HEK293 (cell line): ENCODE data around the gene CDKN2A.
A peak's percentile ranks its signal among the peaks of the same experiment; 100 is the strongest.

Experiments used
- CTCF ChIA-PET: fragments of 350-600 bp; formaldehyde crosslinking; extraction: SDS; loops from one replicate; lab custom pipeline; 2021; ENCODE audit warnings: antibody characterized with exemption; lab: Yijun Ruan, JAX
- POLR2A ChIA-PET: fragments of 300-600 bp; formaldehyde crosslinking; extraction: SDS; loops from one replicate; lab custom pipeline; 2020; ENCODE audit warnings: antibody characterized with exemption, inconsistent platforms; lab: Yijun Ruan, JAX
- H3K27ac ChIP-seq: fragments of 200-500 bp; sonication (Bioruptor generic); 2 replicates; pipeline ENCODE4 v1.5.1; 2014; ENCODE audit warnings: low read depth, low read length, control low read depth, inconsistent platforms; ENCODE audit errors: extremely low read depth
- H3K36me3 ChIP-seq, 2 experiments: fragments of 200-500 bp in 1 of 2; sonication (Bioruptor generic) in 1 of 2; 1 replicate in 1 of 2; 2 replicates in 1 of 2; pipeline ENCODE4 v1.5.1; 2014 to 2017; ENCODE audit warnings: inconsistent platforms in 2 of 2, low read length in 2 of 2; ENCODE audit not compliant: control insufficient read depth in 2 of 2, insufficient read depth in 1 of 2
- H3K4me1 ChIP-seq: fragments of 200-500 bp; sonication (Bioruptor generic); 2 replicates; pipeline ENCODE4 v1.5.1; 2014; ENCODE audit warnings: mild to moderate bottlenecking, low read length, inconsistent platforms; ENCODE audit not compliant: control insufficient read depth, insufficient read depth
- H3K4me3 ChIP-seq: 2 replicates; pipeline ENCODE4 v1.5.1; 2011; ENCODE audit warnings: low read depth, mild to moderate bottlenecking, control low read depth, low read length, moderate library complexity
- H3K9me3 ChIP-seq: fragments of 200-500 bp; sonication (Bioruptor generic); 2 replicates; pipeline ENCODE4 v1.5.1; 2014; ENCODE audit warnings: low read depth, low read length, inconsistent platforms; ENCODE audit not compliant: control insufficient read depth, insufficient read depth
- AEBP2 ChIP-seq: fragments of 450-650 bp; formaldehyde crosslinking; IDR thresholded peaks from 2 replicates; pipeline ENCODE4 v1.5.1; 2016; ENCODE audit warnings: missing biosample characterization, missing genetic modification characterization, borderline replicate concordance
- GLI4 ChIP-seq: fragments of 450-650 bp; formaldehyde crosslinking; IDR thresholded peaks from 2 replicates; pipeline ENCODE4 v1.5.1; 2016; ENCODE audit warnings: missing biosample characterization, missing genetic modification characterization
- GLIS1 ChIP-seq: fragments of 450-650 bp; formaldehyde crosslinking; IDR thresholded peaks from 2 replicates; pipeline ENCODE4 v1.5.1; 2016; ENCODE audit warnings: missing biosample characterization, missing genetic modification characterization
- KLF8 ChIP-seq: fragments of 450-650 bp; formaldehyde crosslinking; IDR thresholded peaks from 2 replicates; pipeline ENCODE4 v1.5.1; 2016; ENCODE audit warnings: missing biosample characterization, missing genetic modification characterization
- PRDM1 ChIP-seq: fragments of 450-650 bp; formaldehyde crosslinking; IDR thresholded peaks from 2 replicates; pipeline ENCODE4; 2016; ENCODE audit warnings: missing biosample characterization, missing genetic modification characterization
- PRDM6 ChIP-seq: fragments of 450-650 bp; formaldehyde crosslinking; IDR thresholded peaks from 2 replicates; pipeline ENCODE4 v1.5.1; 2017; ENCODE audit warnings: missing biosample characterization, missing genetic modification characterization
- SETDB1 ChIP-seq: IDR thresholded peaks from one replicate; pipeline ENCODE4 v1.6.1; 2017; ENCODE audit warnings: mild to moderate bottlenecking, low read length, moderate library complexity, mixed read lengths; ENCODE audit not compliant: insufficient read length
- TRIM28 ChIP-seq: IDR thresholded peaks from 2 replicates; pipeline ENCODE4 v1.6.1; 2011; ENCODE audit warnings: low read length, control low read depth, borderline replicate concordance
- WT1 ChIP-seq: fragments of 450-650 bp; formaldehyde crosslinking; IDR thresholded peaks from 2 replicates; pipeline ENCODE4 v1.5.1; 2016; ENCODE audit warnings: missing biosample characterization, missing genetic modification characterization
- ZBTB10 ChIP-seq: fragments of 450-650 bp; formaldehyde crosslinking; IDR thresholded peaks from 2 replicates; pipeline ENCODE4 v1.5.1; 2016; ENCODE audit warnings: missing biosample characterization, missing genetic modification characterization
- ZFHX2 ChIP-seq: fragments of 450-650 bp; formaldehyde crosslinking; conservative IDR thresholded peaks from 2 replicates; pipeline ENCODE4 v1.5.1; 2016; ENCODE audit warnings: missing biosample characterization, missing genetic modification characterization
- ZNF148 ChIP-seq: fragments of 450-650 bp; formaldehyde crosslinking; IDR thresholded peaks from 2 replicates; pipeline ENCODE4 v1.5.0; 2017; ENCODE audit warnings: missing biosample characterization, missing genetic modification characterization, borderline replicate concordance
- ZNF16 ChIP-seq: fragments of 450-650 bp; formaldehyde crosslinking; IDR thresholded peaks from 2 replicates; pipeline ENCODE4 v1.5.1; 2016; ENCODE audit warnings: low read depth, missing biosample characterization, missing genetic modification characterization
- ZNF175 ChIP-seq: fragments of 450-650 bp; formaldehyde crosslinking; IDR thresholded peaks from 2 replicates; pipeline ENCODE4 v1.5.1; 2016; ENCODE audit warnings: missing biosample characterization, missing genetic modification characterization
- ZNF223 ChIP-seq: fragments of 450-650 bp; formaldehyde crosslinking; IDR thresholded peaks from 2 replicates; pipeline ENCODE4 v1.5.1; 2016; ENCODE audit warnings: missing biosample characterization, missing genetic modification characterization
- ZNF266 ChIP-seq: fragments of 450-650 bp; formaldehyde crosslinking; IDR thresholded peaks from 2 replicates; pipeline ENCODE4 v1.5.1; 2016; ENCODE audit warnings: missing biosample characterization, missing genetic modification characterization, low read depth
- ZNF274 ChIP-seq, 2 experiments: fragments of 200-500 bp in 1 of 2; fragments of 450-650 bp in 1 of 2; sonication (Bioruptor generic) in 1 of 2; formaldehyde crosslinking in 1 of 2; IDR thresholded peaks; 2 replicates each; pipeline versions ENCODE4 v1.5.1 to v1.6.1; 2014 to 2016; ENCODE audit warnings: borderline replicate concordance in 1 of 2, inconsistent platforms in 1 of 2, low read length in 1 of 2, missing biosample characterization in 1 of 2, missing genetic modification characterization in 1 of 2
- ZNF530 ChIP-seq: fragments of 450-650 bp; formaldehyde crosslinking; IDR thresholded peaks from 2 replicates; pipeline ENCODE4 v1.5.1; 2016; ENCODE audit warnings: low read depth, missing biosample characterization, missing genetic modification characterization
- ZNF600 ChIP-seq: fragments of 450-650 bp; formaldehyde crosslinking; IDR thresholded peaks from 2 replicates; pipeline ENCODE4 v1.5.1; 2016; ENCODE audit warnings: missing biosample characterization, missing genetic modification characterization
- ZNF670 ChIP-seq: fragments of 450-650 bp; formaldehyde crosslinking; IDR thresholded peaks from 2 replicates; pipeline ENCODE4 v1.5.1; 2016; ENCODE audit warnings: missing biosample characterization, missing genetic modification characterization, low read depth
- ZNF792 ChIP-seq: fragments of 450-650 bp; formaldehyde crosslinking; IDR thresholded peaks from 2 replicates; pipeline ENCODE4 v1.5.1; 2016; ENCODE audit warnings: missing biosample characterization, missing genetic modification characterization
- ZNF843 ChIP-seq: fragments of 450-650 bp; formaldehyde crosslinking; IDR thresholded peaks from 2 replicates; pipeline ENCODE4 v1.5.1; 2016; ENCODE audit warnings: missing biosample characterization, missing genetic modification characterization
- ZSCAN18 ChIP-seq: fragments of 450-650 bp; formaldehyde crosslinking; IDR thresholded peaks from 2 replicates; pipeline ENCODE4 v1.5.1; 2016; ENCODE audit warnings: missing biosample characterization, missing genetic modification characterization

CDKN2A gene

GRCh38 chr9:21989440-21990189 is 4.6 kb downstream of the CDKN2A start (continued):
- TF ChIP-seq ZBTB10 (tag by site-specific recombination): 0 out of 2 replicates have a peak, but pooled peaks have one; percentile 36

- peaks cover 25% of the 10 kb centered on the region for H3K4me1 ChIP-seq
- CTCF ChIA-PET: interaction anchor here (0.9 to 4.6 kb wide), 5 partner anchors 14 to 251 kb away, joined by 3 to 45 read pairs (median 4); partner anchors contain the start of gene CDKN2B
- TF ChIP-seq SETDB1 (no peak), AEBP2 (tag by site-specific recombination) (no peak), ZNF175 (tag by site-specific recombination) (no peak), GLI4 (tag by site-specific recombination) (no peak), ZNF530 (tag by site-specific recombination) (no peak), ZNF148 (tag by site-specific recombination) (no peak), WT1 (no peak), ZNF670 (no peak), ZNF600 (tag by site-specific recombination) (peak; percentile 25; the same call in 1 of the 2 replicates), TRIM28 (0 out of 2 replicates have a peak, but pooled peaks have one; percentile 17), ZNF223 (no peak), ZNF843 (0 out of 2 replicates have a peak, but pooled peaks have one; percentile 25), ZNF274 (IDR thresholded peaks at IDR 0.05; ENCODE audit: low read length) (no peak), ZNF274 (tag by site-specific recombination; IDR thresholded peaks at IDR 0.05; ENCODE audit: borderline replicate concordance) (no peak), ZNF792 (no peak), ZNF266 (tag by site-specific recombination) (no peak), GLIS1 (tag by site-specific recombination) (no peak), PRDM1 (tag by site-specific recombination) (peak; percentile 66), KLF8 (no peak), PRDM6 (tag by site-specific recombination) (peak; percentile 90), ZFHX2 (tag by site-specific recombination) (no peak), ZNF16 (no peak), ZSCAN18 (no peak)
These were observed 5.9 kb downstream of the CDKN2A start for GRCh38 chr9:21988056-21988990.

More at GRCh38 chr9:21988056-21988990, 5.9 kb downstream of the CDKN2A start:
- Histone ChIP-seq H3K36me3 (peaks cover 0 to 19% of the 10 kb centered on the region in 2 experiments; a peak in 1 of 3 replicates), H3K9me3 (no peaks in the 10 kb centered on the region), H3K4me3 (peak overlapping the region; percentile 37), H3K27ac (peak overlapping the region; percentile 64)
- POLR2A ChIA-PET: interaction anchor here (0.8 kb wide), 1 partner anchor 21 kb away, joined by 3 read pairs; the partner anchor contains the start of gene CDKN2B
